Activated CD4-positive, alpha-beta T cell treated with anti-CD3 and anti-CD28 coated beads for 1 hour (primary cell): ENCODE measurements around the gene COL21A1.
"Not testable (repeated sequence)": the region's sequence is repeated elsewhere in the genome, so short reads cannot be mapped to it uniquely, and the experiment has no call there.

ENCODE experiments used
- DNase-seq: peaks from one replicate; pipeline ENCODE4 v3.0.0-alpha.2; 2020

Gene COL21A1

DNA sequence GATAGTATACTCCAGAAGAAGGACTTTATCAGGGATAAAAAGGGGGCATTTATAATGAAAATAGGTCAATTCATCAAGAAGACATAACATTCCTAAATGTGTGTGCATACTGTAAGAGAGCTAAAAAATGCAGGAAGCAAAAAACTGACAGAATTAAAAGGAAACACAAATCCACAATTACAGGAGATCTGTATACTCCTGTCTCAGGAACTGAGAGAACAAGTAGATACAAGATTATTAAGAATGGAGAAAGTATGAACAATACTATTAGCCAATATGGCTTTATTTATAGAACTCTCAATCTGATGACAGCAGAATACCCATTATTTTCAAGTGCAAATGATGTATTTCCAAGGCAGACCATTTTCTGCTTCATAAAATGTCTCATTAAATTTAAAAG is 204.3 kb downstream of the COL21A1 start:
- no peak for DNase-seq

DNA sequence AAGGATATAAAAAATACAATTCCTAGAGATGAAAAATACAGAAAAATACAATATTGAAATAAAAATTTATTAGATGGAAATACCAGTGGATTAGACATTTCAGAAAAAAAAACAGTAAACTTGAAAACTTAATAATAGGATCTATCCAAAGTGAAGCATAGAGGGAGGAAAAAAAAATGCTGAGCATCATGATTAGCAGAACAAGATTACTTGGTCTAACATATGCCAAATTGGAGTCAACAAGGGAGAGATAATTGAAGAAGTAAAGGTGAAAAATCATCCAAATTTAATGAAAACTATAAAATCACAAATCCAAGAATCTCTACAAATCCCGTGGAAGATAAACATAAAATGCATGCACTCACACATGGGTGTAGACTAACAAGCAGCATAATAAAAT is 205.8 kb downstream of the COL21A1 start:
- no peak for DNase-seq

DNA sequence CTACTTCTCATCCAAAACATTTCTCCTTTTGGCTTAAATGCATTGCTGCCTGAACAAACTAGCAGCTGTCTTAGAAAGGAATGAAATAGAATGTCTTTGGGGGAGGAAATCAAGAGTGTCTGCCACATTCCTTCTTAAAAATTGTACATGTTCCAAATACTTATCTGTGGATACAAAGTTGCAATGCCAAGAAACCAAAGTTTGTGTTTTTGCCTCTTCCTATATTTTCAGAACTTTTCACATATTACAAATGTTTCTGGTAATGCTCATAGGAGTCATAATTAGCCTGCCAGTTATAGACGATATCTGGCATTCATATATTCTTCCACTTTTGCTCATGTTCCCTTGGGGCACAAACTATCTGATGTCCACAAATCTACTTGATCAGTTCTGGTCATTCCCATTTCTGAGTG is 206.5 kb downstream of the COL21A1 start:
- no peak for DNase-seq

DNA sequence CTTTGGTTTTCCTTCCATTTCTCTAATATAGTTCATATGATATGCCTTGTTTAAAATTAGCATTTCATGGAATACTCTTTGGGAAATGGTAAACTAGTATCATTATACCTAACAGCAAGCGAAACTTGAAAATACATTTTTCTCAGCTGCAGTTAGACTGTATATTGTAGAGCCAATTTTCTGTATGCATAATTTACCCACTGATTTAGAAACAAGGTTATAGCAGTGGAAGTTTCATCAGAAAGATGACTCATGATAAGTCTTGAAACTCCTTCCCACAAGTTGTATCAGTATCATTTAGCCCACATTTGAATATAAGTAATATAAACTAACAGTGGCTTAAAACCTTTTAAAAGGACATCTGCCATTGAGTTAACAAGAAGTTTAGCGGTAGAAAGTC is 207.2 kb downstream of the COL21A1 start:
- DNase-seq = no peak

DNA sequence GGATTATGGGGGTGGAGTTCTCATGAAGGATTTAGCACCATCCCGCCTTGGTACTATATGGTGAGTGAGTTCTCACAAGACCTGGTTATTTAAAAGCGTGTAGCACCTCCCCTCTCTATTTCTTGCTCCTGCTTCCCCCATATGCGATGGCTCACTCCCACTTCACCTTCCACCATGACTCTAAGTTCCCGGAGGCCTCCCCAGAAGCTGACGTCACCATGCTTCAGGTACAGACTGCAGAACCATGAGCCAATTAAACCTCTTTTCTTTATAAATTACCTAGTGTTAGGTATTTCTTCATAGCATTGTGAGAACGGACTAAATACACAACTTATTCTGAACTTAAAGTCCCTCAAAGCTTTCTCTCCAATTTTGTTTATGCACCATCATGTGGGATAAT is 208.6 kb downstream of the COL21A1 start:
- no peak for DNase-seq

DNA sequence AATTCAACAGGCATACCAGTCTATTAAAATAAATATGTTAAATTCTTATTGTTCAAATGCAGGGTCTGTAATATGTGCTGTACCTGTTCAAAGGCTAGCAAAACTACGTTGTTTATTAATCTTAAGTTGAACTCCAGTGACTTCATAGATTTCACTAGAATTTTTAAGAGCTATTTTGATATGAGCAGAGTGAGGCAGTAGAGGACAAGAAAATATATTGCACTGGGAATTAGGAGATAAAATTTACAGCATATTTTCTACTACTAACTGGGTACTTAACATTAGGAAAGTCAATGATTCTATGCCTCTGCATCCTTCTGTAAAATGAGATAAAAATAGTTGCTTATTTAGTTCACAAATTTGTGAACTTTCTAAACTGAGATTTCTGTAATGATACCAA is 209.8 kb downstream of the COL21A1 start:
- no peak for DNase-seq

DNA sequence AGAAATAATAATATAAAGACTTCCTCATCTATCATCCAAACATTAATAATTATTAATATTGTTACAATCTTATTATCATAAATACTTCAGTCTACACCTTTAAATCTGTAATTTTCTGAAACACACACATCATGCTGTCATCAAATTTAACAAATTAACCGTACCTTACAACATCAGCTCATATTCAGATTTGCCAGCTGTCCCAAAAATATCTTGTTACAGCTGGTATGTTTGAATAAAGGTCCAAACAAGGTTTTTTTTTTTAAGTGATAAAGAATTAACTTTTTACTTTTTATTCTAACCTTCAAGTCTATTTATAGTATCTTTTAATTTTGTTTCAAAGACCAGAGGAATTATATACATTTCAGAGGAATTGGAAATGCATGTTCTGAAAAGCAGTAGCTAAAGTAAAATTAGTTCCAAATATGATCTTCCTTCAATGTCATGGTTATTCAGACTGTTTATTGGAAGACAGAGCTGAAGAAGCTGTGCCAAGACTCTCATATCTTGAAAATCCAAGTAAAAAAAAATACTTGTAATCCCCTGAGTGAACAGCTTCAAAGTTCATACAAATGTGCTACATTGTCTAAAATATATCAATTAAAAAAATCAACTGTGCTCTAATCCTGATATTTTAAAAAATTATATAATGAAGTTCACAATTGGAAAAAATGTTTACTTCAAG is 210.3 kb downstream of the COL21A1 start:
- no peak for DNase-seq

DNA sequence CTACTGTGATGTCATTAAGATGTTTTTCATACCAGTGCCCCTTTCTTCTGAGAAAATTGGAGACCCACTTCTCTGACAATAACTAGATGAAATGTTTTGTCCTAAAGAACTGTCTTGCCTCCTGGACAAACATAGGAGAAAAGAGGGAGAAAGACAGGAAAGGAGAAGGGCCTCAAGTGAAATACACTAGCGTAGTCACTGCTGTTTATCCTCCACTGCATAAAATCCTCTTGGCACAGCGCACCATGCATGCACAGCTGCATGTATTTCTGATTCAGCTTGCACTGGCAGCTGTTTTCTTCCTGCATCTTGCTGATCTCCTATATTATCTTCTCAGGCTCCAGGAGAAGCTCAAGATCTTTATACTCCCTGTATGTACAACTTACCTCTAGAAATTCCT is 214.0 kb downstream of the COL21A1 start:
- DNase-seq = no peak

DNA sequence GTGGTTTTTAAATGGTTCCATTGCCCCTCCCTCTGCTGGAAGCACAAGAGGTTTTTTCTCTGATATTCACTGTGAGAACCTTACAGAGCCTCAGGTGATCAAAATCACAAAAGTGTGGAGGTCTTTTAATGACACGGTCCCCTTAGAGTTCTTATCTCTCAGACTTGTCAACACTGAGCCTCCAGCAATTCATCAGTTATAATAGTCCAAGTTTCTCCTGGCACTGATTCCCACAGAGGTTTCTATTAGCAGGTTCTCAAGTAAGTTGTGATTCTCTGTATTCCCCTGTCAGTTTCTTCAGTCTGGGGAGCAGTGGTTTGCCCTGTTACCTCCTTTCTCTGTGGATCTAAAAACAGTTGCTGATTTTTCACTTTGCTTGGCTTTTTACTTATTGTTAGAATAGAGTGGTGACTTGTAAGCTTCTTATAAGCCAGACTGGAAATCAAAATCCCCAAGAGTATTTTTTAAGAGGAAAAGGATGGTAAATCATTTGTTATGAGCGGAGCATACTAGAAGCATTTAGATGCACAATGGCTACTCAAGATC is 214.6 kb downstream of the COL21A1 start:
- DNase-seq = no peak

DNA sequence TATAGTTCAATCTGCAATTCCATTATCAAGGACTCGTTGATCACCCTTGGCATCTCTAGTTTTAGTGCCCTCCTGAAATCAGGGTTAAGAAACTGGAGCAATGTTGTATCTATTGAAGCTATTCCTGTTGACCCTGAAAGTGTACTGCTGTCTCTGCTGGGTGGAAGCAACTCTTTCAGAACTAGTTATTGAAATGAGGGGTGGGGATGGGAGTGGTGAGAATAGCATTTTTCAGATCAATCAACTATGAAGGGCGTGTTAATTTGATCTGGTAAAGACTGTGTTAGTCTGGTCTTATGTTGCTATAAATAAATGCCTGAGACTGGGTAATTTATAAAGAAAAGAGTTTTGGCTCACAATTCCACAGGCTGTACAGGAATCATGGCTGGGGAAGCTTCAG is 219.5 kb downstream of the COL21A1 start:
- no peak for DNase-seq

DNA sequence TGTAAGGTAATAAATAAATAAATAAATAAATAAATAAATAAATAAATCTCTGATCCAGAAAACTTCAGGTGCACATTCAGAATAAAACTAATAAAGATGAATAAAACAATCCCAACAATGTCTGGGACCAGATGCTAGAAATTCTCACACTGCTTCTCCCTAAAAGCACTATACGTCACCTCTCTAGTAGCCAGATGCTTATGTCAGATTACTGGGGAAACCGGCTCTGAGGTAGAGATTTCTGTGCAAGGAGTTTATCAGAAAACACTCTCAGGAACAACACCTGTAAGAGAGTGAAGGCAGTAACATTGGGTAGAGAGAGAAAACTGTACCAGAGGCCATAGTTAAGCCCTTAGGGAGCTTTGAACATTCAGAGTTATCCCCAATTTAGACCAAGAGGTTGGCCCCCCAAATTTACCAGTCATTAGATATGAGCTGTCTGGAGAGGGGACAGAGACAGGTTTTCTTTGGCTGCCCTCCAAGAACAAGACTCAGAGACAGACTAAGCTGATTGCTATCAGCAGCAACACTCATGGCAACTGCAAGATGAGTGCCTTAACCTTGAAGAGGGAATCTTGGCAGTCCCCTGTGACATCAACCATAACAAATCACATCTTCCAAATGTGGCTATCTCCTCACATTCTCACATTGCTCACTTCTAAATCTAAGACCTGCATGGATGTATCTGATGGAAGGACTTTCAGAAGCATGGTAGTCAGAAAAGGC is 220.8 kb downstream of the COL21A1 start:
- no peak for DNase-seq

DNA sequence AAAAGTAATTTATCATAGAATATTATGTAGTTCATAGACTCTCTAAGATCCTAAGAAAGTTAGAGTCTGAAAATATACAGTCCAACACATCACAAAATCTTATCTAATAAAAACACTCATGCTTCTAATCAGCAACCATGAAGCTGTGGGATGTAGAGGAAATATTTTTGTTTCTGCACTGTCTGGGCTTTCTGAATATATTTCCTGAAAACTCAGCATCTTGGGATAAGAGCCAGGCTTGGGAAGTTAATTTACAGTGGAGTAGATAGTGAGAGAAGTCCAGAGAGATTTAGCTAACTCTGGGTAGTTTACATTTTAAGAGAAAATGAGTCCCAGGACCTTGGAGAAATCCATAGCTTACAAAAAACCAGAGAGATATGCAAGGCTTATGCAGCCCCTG is 221.6 kb downstream of the COL21A1 start:
- no peak for DNase-seq

DNA sequence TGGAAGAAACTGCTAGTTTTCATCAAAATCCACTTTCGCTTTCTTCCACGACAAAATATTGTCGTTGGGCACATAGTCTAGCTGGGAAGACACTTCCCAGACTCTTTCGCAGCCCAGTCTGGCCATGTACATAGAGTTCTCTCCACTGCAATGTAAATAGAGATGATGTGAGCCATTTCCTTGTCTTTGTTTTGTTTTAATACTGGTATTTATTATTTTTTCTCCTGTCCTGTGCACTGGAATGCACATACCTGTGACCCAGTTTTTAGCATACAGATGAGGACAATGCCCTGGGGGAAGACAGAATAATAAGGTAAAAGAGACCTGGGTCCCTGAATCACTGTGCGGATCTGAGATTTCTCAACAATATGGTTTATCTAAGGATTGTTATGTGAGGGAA is 222.4 kb downstream of the COL21A1 start:
- no peak for DNase-seq

DNA sequence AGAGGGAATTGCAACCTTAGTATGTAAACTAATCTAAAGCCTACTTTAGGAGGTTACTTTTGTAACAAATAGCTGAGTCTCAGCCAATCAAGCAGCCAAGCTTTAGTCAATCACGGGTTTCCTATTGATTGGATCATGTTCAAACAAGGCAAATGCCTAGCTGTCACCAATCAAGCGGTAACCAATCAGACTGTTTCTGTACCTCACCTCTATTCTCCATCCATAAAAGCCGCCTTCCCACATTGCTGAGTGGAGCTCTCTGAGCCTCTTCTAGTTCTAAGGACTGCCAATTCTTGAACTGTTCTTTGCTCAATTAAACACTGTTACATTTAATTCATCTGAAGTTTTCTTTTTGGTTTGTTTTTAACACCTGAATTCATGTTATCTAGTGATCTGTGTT is 223.6 kb downstream of the COL21A1 start:
- no peak for DNase-seq

DNA sequence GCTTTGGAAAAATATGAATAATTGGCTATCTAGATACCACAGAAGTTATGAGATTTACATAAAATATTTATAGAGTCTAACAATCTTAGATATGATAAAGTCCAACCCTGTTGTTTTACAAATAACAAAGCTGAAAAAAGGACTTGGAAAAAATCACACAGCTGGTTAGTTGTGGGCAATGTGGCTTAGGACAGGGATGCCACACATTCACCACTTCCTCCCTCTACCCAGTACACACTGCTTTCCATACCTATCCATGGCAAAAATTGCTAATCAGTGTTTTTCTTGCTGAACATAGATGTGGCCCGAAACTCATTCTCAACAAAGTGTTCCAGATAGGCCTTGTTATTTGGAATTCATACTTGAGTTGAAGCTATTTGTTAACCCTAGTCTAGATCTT is 224.7 kb downstream of the COL21A1 start:
- DNase-seq = no peak

DNA sequence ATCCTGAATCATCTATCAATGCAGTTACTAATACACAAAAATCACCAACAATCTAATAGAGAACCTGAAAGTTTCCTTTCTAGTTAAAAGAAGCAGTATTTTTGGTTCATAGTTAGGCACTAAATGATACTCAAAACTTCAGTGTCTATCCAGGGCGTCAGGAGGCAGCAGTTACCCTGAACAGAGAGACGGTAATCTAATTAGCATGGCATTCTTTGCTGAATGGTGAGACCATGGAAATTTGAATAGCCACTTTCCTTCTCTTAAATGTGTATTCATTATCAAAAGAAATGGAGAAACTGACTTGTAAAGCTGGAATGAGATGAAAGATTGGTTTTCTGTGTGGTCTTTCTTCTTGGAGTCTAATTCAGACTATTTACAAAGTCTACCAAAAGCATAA is 225.4 kb downstream of the COL21A1 start:
- no peak for DNase-seq

DNA sequence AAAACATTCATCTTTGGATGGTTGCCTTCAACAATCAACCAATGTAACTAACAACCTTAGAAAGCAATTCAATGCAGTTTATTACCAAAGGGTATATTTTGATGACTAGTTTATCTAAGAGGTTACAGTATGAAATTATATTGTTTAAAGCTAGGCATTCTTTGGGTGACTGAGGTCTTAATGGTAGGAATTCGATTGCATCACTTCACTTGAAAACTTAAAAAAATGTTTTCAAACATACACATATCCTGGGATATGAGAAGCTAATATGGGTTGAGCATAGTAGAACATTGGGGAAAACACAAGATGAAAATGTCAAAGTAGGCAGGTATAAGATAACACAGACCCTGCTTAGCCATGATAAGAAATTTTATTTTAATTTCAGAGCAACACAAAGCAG is 227.4 kb downstream of the COL21A1 start:
- DNase-seq = no peak

DNA sequence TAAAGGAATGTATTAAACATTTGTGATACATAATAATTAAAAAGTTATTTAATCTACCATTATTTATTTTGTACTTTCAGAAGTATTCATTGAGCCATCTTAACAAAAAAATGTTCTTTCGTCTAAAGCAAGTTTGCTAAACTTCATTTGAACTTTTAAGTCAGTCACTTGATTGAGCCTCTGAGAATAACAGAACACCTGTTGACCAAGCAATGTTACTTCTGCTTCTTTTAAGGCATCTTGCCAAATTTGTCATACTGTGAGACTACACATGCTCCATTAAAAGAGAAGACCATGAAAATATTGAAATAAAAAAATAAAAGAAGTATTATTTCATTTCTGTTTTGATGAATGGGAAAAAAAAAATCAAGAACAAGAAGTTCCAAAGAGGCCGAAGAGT is 230.2 kb downstream of the COL21A1 start:
- no peak for DNase-seq

DNA sequence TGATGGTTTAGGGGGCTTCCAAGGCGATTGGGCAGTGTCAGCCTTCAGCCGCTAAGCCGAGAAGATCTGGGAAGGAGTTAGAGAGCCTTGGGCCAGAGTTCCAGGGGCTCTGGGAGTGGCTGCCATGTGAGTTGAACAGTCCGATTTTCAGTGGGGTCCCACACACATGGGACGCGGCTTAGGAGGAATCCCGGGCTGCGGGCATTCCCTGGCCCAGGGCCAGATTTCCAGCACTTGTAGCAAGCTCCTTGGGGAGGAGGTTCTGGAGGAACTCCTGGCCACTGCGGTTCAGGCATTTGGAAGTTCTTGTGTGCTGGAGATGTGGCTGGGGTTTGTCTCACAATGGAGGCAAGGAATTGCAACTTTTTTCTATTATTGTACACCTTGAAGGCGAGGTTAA is 233.3 kb downstream of the COL21A1 start:
- DNase-seq = not testable (repeated sequence)

DNA sequence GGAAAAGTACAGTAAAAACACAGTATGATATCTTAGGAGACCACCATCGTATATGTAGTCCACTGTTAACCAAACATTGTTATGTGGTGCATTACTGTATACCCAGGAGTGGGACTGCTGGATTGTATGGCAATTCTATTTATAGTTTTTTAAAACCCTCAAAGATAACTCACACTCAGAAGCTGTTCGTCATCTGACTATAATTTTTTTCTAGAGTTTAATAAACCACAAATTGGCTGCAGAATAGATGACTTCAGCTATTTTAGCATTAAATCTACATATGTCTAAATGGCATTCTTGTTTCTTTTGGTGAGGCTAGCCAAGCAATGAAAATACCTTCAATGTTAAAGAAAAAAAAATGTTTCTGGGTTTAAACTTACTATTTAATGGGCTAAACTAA is 237.7 kb downstream of the COL21A1 start:
- no peak for DNase-seq
